ENCODE data around the gene TBC1D22A. TPM values are rescaled to one million over a fixed set of nuclear protein-coding genes. Genes with fewer than 3 reads are reported as not detected.

TBC1D22A gene
- total and polyA plus RNA-seq, 9 of the 15 experiments (the other 6 are each of a cell fraction or from before 2014, with no cell fraction given), result 0.20 to 11.5 (median 5.2) TPM

DNA sequence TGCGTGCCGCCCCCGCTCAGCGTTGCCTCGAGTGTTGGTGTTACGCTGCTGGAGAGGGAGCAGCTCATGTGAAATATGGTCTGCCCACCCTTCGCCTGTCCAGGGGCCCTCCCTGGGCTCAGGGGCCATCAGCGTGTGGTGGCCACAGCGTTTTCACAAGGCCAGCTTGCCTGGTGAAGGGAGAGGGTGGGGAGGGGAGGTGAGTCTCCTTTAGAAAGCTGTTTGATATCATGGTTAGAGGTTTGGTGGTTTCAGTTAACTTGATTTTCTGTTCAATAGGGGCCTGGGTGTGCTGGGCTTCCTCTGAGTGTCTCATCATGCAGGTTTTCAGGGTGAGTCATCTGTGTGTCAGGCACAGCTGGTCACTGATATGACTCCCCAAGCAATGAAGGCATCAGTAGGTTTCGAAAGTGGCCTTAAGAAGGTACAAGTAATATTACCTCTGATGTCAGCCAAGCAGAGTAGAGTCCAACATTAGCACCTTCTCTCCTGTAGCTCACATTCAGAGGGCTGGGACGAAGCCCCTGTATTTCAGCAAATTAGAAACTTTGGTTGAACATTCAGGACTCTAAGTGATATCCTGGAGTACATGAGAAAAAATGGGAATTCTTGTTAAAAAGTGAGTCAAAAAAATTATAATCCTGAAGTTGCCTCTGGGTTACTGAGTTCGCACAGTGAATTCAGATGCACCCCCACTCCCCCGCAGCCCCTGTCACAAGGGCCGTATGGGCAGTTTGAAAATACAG, 172.5 kb downstream of the TBC1D22A start (continued):
- TF ChIP-seq ZNF511 (CRISPR knock-in tag; IDR thresholded peaks at IDR 0.05), result no peak
- TF ChIP-seq, protein P1, sequence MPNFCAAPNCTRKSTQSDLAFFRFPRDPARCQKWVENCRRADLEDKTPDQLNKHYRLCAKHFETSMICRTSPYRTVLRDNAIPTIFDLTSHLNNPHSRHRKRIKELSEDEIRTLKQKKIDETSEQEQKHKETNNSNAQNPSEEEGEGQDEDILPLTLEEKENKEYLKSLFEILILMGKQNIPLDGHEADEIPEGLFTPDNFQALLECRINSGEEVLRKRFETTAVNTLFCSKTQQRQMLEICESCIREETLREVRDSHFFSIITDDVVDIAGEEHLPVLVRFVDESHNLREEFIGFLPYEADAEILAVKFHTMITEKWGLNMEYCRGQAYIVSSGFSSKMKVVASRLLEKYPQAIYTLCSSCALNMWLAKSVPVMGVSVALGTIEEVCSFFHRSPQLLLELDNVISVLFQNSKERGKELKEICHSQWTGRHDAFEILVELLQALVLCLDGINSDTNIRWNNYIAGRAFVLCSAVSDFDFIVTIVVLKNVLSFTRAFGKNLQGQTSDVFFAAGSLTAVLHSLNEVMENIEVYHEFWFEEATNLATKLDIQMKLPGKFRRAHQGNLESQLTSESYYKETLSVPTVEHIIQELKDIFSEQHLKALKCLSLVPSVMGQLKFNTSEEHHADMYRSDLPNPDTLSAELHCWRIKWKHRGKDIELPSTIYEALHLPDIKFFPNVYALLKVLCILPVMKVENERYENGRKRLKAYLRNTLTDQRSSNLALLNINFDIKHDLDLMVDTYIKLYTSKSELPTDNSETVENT (CRISPR knock-in tag; IDR thresholded peaks at IDR 0.05), result no peak
- no peak for TF ChIP-seq GABPB1 (CRISPR knock-in tag; IDR thresholded peaks at IDR 0.05)
- no peak; the same call in none of the 2 replicates for TF ChIP-seq ZBTB5 (IDR thresholded peaks at IDR 0.05)
- peak; percentile 70 for TF ChIP-seq ZNF766 (CRISPR knock-in tag; conservative IDR thresholded peaks at IDR 0.05)
- TF ChIP-seq ILF3 (IDR thresholded peaks at IDR 0.05; ENCODE audit: borderline replicate concordance), result no peak
- peak; percentile 81 for TF ChIP-seq TAL1 (IDR thresholded peaks at IDR 0.05)
- TF ChIP-seq ZBTB40 (IDR thresholded peaks at IDR 0.05), result 0 out of 2 replicates have a peak, but pooled peaks have one; percentile 4
- TF ChIP-seq ZBTB40 (CRISPR knock-in tag; IDR thresholded peaks at IDR 0.05), result no peak
- TF ChIP-seq BRD9 (IDR thresholded peaks at IDR 0.05; ENCODE audit: low read depth, partially characterized antibody), result peak; percentile 50

All from K562 (cell line).